Astrocyte of the spinal cord (primary cell): ENCODE measurements around the gene PLPP4.

Source experiments
- DNase-seq: peaks from one replicate; pipeline ENCODE4 v3.0.0; 2011; ENCODE audit warnings: low read depth, low spot score
- H3K4me3 ChIP-seq: 2 replicates; pipeline ENCODE4 v1.5.1; 2011; ENCODE audit warnings: low read depth, mild to moderate bottlenecking, low read length, moderate library complexity
- in situ Hi-C: cut with HindIII; loops from 2 replicates; pipeline ENCODE4 v1.10.0; 2017; ENCODE audit warnings: low sequenced_read_pairs
- TF ChIP-seq, protein P1 (sequence below): IDR thresholded peaks from 2 replicates; pipeline ENCODE4 v1.5.1; 2012; ENCODE audit warnings: low read depth, mild to moderate bottlenecking, low read length, inconsistent platforms

PLPP4 gene

DNA sequence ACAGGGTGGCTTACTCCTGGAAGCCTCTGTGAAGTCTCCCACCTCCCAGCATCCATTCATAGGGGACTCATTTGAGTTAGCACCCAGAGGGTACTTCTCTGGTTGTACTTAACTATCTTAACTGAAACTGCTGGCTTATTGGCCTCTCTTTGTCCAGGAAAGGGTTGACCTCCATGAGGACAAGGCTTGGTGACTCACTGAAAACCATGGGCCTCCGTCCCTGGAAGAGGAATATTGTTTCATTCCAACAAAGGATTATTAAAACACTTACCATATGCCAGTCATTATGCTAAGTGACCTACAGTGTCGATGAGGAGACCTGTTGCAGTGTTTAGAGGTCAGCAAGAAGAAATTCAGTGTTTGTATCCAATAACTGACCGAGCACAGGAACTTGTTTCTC lies 175.9 kb downstream of the PLPP4 start:
- TF ChIP-seq, protein P1, sequence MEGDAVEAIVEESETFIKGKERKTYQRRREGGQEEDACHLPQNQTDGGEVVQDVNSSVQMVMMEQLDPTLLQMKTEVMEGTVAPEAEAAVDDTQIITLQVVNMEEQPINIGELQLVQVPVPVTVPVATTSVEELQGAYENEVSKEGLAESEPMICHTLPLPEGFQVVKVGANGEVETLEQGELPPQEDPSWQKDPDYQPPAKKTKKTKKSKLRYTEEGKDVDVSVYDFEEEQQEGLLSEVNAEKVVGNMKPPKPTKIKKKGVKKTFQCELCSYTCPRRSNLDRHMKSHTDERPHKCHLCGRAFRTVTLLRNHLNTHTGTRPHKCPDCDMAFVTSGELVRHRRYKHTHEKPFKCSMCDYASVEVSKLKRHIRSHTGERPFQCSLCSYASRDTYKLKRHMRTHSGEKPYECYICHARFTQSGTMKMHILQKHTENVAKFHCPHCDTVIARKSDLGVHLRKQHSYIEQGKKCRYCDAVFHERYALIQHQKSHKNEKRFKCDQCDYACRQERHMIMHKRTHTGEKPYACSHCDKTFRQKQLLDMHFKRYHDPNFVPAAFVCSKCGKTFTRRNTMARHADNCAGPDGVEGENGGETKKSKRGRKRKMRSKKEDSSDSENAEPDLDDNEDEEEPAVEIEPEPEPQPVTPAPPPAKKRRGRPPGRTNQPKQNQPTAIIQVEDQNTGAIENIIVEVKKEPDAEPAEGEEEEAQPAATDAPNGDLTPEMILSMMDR = no peak
- H3K4me3 ChIP-seq = no peak overlapping the region
- in situ Hi-C loops = no loop called here
- DNase-seq = no peak

DNA sequence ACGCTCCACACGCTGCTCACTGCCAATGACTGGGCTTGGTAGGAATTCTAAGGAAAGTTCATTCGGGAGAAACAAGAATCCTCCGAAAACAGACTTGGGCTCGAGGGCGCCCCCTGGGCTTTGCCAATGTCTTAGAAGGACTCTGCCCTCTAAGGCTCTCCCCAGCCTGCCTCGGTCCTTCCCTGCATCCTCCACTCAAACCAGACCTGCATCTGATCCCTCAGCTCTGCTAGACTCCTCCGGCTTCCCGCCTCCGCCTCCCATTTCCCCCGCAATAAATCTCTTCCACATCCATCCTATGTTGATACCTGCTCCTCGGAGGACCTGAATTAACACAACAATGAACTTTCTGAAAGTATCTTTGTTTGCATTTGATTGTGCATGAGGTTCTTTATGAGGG lies 177.6 kb downstream of the PLPP4 start:
- in situ Hi-C loops = no loop called here
- TF ChIP-seq, protein P1 = no peak
- no peak for DNase-seq

More for the DNA sequence above, 177.6 kb downstream of the PLPP4 start:
- H3K4me3 ChIP-seq = no peak overlapping the region
